Renal pelvis (tissue), 4 donors: ENCODE results near the gene FBXO3. TPM values are rescaled to one million over a fixed set of nuclear protein-coding genes. Genes with fewer than 3 reads are reported as not detected.

Source experiments
- DNase-seq: peaks from one replicate; pipeline ENCODE4 v3.0.0-alpha.2; 2013
- polyA plus RNA-seq, 3 donors: library from polyadenylated mRNA; unstranded; fragments of 120-200 nt; gene quantifications; one replicate each; pipeline ENCODE4 v1.2.1, GENCODE V29; 2013; ENCODE audit not compliant: insufficient read length in 3 of 3

FBXO3 gene
- polyA plus RNA-seq, 3 donors: 48.4 to 61.6 (median 52.5) TPM

DNA sequence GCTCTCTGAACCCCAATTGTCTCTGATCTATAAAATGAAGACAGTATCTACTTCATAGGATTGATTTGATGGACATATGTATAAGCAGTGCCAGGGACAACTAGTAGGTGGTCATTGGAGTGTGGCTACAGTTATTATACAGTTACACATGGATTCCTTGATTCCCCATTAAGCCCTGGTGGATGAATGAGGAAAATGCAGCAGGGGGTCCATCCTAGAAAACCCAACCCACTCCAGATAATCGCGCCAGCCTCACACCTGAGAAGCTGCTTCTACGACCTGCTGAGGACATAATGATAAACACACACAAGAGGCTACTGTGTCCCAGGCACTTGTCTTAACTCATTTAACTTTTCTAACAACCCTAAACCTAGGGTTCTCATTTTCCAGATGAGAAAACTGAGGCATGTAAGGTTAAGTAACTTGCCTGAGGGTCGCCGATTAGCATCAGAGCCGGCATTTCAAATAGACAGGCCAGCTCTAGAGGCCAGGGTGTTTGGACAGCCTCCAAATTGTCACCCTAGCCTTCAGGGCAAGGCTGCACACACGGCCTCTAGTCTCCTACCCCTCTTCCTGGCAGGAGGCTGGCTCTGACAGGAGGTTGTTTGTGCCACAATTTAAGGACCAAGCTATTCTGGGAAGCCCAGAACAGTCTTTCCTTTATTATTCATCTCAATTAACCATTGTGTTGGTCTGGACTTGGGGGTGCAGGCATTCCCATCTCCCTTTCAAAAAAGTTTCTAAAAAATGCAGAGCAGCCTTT is 69.9 kb downstream of the FBXO3 start:
- DNase-seq: no peak

DNA sequence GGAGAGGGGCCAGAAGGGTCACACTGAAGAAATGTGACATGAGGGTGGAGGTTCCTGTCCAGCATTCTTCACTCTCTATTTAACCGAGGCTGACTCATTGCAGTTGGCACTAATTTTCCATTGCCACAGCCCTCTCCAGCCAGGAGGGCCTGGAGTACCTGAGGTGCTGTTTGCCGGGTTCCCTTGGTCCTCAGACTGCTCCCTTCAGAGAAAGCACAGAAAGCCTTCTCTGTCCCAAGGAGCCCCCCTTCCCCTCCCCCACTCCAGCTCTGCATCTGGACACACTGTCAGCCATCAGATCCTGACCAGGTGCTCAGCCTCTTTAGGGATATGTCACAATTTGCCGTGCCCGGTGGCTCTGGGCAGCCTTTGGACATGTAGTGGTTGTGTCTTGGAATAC is 70.5 kb downstream of the FBXO3 start:
- no peak for DNase-seq

DNA sequence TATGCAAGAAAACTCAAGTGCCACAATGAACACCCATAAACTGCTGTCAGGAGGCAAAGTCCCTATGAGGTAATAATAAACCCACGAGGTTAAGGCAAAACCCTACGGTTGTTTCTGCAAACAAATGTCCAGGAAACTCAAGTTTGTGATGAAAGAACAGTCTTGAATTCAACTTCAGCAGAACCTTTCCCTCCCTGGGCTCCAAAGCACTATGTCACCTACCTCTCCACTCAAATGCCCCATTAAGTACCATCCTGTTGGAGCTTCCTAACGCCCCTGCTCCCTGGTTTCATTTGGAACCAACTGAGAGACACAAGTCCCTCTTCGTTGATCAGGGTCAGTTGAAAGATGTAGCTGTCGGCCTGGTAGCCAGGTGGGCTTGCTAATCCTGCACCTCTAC is 71.1 kb downstream of the FBXO3 start:
- no peak for DNase-seq

DNA sequence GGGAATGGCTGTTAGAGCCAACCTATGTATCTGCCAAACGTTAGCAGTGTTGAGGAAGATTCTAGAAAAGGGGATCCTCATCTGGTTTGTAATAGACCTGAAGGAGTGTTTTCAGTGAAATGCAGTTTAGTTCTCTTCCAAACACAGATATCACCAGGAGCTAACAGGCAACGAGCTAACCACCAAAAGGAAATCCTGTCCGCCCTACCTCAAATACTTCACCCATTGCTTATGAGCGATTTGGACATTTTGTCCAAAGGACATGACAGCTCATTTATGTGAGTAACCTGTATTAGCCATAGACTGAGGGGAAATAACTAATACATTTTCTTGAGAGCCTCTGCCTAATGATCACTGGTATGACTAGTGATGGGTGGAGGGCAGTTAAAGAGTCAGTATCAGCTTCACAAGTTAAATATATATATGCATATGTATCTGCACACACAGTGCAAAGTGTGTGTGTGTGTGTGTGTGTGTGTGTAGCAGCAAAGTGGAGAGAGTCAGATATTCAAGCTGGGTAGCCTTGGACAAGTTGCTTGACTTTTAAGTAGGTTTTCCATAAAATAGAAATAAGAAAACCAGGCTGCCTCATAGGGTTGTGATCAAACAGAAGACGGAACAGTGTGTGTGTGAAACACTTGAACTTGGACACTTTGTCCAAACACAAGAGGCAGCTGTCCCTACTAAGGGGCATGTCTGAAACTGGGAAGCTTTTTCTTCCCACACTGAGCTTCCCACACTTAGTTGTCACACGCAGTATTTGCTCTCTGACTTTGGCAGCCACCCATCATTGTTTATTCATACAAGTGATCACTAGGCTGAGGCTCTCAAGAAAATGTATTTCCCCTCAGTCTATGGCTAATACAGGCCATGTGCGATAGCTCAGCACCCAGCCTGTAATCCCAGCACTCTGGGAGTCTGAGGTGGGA is 72.8 kb downstream of the FBXO3 start:
- no peak for DNase-seq

DNA sequence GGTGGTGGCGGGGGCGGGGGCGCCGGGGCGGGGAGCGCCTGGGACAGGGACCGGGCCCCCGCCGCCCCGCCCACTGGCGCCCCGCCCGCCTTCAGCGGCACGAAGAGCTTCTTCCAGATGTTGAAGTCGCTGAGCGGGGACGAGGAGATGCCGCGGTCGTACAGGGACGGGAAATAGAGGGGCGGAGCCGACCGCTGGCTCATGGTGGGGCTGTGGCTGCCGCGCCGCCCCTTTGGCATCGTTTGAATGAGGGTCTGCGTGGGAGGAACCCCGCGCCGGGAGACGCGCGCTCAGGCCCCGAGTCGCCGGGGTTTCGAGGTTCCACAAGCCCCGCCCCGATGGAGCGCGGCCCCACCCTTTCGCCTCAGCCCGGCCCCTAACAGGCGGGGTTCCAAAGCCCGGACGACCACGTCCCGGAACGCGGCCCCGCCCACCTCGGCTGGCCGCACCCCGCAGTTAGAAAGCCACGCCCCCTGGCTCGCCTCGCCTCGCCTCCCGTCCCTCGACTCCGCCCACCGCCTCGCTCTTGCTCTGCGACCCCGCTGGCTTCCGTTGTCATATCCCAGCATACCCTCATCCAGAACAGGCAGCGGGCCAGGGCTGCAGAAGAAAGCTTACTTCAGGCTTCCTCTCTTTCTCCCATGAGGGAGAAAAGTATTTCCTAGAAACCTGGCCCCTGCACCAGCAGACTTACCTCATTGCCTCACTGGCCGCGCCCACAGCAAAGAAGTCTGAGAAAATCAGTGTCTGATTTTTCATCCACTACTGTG is 73.6 kb downstream of the FBXO3 start, which contains the start of gene C11orf91:
Gene C11orf91 (minus strand): TSS at position 325 of the 770 bp plus-strand sequence. CDS start 86 bp downstream, at position 239.
- peak; percentile 93 for DNase-seq

DNA sequence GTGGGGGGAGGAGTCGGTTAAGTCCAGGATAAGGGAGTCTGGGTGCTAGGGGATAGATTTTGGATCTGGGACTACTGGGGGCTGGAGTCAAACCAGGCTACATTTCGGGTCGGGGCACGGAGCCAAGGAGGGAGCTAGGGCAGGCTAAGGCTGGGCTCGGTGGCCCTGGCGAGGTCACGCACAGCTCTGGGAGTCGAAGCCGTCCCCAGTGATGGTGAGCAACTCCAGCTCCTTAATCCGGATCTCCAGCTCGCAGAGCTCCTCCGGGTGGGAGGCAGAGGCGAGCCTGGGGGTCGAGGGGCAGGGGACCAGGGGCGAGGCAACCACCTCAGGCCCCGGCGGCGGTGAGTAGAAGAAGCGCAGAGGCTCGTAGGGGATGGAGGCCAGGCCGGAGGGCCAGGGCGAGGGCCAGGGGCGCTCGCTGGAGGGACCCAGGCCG is 74.2 kb downstream of the FBXO3 start:
- DNase-seq: no peak

DNA sequence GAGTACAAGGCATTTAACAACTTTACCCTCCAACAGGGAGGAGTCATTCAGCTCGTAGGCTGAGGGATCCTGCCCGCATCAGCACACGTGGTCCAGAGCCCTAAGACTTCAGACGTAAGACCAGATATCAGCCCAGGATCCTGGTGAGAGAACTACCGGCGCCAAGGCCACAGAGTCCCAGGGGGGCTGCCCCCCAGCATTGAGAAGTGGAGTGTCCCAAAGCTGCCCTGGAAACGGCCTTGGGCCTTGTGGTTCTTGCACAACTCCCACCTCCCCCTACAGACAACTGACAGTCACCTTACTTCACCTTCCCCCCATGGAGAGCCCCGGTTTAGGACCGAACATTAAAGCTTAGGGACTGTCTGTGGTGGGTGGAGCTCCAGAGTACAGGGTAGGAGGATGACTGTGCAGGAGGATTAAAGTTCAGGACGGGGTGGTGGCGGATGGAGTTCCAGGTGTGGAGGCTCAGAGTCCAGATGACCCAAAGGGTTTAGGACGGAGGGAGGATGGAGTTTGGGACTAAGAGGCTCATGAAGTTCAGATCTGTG is 74.7 kb downstream of the FBXO3 start:
- no peak for DNase-seq

DNA sequence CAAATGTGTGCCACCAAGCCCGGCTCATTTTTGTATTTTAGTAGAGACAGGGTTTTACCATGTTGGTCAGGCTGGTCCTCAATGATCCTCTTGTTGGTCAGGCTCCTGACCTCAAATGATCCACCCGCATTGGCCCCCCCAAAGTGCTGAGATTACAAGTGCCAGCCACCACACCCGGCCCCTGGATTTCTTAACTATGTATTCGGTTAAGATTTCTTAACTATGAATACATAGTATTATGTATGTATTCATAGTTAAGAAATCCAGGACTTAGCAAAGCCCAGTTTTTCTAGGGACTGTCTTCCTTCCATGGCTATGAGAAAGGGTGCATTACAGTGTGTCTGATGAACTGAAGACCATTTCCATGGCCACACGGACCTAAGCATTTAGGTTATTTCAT is 75.4 kb downstream of the FBXO3 start:
- no peak for DNase-seq

DNA sequence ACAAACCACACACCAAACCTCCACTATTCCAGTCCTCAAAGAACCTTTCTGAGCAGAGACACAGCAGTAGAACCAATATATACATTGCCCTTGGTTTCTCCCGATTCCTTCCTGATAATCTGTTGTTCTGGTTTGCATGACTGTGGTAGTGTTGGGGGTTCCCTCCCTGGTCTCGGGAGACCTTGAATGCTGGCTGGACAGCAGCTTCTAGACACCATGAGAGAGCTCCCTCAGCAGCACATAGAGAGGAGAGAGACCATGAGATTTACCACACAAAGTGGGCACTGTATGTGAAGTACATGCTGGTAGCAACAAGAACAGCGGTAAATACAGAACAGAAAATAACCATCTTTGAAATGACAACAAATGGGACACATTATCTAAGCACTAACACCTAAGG is 76.3 kb downstream of the FBXO3 start:
- no peak for DNase-seq

DNA sequence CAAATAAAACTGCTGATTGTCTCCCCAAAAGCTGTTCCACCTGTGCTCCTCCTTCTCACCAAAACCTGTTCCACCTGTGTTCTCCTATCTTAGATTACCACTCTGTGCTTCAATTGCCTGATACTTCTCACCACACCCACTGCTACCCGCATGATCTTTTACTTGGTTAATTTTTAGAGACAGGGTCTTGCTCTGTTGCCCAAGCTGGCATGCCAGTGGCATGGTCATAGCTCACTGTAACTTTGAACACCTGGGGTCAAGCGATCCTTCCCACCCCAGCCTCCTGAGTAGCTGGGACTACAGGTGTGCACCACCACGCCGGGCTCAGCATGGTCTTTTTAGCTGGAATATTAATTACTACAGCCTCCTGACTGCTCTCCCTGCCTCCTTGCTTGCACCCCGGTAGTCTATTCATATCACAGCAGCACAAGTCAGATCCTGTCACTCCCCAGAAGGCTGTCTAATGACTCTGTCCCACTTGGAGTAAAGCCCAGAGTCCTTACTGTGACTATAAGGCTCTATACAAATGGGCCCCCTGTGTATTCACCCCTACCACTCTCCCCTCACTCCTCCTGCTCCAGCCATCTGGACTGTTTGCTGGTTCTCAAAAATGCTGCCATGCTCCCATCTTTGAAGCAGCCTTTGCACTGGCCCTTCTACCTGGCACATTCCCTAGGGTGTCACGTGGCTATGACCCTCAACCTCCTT is 77.2 kb downstream of the FBXO3 start:
- no peak for DNase-seq

DNA sequence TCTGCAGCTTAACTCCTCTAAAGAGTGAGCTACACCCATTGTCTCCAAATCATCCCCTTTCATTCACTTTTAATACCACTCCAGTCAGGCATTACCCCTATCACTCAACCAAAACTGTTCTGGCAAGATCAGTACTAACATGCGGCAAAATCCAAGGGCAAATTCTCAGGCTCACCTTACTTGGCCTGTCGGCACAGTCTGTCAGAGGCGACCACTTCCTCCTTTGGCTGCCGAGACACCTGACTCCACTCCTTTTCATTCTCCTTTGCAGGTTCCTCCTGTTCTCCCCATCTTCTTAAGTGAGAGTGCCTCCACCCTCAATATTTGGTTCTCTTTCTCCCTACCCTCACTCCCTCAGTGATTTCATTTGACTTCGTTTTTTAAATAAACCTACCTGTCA is 77.9 kb downstream of the FBXO3 start:
- DNase-seq: no peak

DNA sequence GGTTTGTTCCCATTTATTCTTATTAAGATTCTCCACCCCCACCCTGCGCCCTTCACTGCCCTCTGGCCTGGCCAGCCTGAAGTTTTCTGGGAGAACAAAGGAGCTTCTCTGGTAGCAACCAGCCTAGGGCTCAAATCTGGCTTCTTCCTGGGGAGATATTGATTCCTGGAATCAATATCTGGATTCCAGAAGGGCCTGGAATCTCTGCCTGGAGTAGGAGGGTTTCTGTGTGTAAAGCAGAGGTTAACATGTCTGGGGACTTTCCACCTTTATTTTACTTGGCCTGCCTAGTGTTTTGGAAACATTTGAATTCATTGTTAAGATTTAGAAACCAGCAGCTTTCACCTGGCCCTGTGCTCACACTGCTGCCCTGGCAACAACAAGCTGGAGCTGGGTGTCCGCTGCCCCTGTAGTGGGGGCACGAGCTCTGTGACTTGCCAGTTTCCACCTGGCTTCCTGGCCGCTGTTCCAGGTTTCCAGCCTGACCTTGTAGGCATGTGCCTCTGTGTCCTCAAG is 79.2 kb downstream of the FBXO3 start:
- DNase-seq: no peak

DNA sequence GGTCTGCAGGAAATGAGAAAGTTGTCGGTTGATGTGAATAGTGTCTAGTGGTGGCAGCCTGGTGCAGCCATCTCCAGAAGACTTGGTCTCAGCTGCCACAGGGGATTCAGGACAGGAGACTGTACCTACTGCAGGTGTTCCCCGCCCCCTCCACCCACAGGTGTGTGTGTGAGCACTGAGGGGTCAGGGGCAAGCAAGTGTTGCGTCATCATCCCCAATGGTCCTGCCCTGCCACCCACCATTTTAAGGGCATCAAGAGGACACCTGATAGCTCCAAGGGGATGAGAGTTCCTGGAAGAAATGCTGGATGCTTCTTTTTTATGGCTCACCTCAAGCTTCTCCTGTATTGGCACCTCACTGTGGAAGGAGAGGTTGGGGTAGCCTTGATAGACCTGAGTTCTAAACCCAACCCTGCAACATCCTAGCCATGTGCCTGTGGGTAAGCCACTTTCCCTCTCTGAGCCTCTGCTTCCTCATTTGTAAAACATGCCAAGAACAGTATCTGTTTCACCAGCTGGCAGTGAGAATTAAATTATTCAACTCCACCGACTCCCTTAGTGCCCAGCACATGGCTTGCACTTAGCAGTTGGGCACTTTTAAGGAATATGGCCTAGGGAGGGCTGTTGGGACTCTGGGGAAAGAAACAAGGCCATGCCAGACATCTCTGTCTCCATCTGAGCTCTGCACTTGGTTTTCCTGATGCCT is 79.8 kb downstream of the FBXO3 start:
- DNase-seq: no peak

DNA sequence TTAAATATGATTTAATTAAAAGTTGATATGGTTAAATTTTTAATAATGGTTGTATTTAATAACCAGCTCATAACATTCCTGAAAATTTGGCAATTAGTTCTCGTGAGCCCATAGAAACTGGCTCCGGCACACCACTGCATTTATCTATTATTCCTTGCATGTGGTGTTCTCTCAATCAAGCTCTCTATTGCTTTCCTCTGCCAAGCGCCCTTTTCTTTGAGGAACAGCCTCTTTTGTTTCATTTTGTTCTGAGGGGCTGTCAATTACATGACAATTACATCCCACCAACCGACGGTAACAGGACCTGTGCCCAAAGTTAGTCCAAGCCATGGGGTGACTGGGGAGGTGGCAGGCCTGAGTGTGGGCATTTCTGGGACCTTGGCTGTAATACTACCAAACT is 81.8 kb downstream of the FBXO3 start:
- no peak for DNase-seq

DNA sequence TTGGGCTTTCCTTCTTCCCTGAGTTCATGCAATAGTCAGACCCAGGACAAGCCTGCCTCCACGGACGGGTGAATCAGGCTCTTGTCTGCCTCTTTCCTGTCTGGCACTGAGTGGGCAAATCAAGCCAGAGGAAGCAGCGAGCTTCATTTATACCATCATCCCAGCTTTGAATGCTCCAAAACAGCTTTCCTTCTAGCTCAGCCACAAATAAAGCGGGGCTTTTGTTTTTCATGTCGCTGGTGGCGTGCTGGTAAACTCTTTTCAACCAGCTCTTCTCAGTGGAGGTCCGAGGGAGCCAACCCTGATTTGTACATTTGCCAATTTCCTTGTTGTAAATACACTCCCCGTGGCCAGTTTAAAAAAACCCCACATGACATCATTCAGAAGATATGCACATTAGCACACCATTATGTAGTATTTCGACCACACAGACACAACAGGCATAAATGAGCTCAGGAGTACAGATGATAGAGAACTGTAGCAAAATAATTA is 82.3 kb downstream of the FBXO3 start:
- DNase-seq: peak; percentile 76

DNA sequence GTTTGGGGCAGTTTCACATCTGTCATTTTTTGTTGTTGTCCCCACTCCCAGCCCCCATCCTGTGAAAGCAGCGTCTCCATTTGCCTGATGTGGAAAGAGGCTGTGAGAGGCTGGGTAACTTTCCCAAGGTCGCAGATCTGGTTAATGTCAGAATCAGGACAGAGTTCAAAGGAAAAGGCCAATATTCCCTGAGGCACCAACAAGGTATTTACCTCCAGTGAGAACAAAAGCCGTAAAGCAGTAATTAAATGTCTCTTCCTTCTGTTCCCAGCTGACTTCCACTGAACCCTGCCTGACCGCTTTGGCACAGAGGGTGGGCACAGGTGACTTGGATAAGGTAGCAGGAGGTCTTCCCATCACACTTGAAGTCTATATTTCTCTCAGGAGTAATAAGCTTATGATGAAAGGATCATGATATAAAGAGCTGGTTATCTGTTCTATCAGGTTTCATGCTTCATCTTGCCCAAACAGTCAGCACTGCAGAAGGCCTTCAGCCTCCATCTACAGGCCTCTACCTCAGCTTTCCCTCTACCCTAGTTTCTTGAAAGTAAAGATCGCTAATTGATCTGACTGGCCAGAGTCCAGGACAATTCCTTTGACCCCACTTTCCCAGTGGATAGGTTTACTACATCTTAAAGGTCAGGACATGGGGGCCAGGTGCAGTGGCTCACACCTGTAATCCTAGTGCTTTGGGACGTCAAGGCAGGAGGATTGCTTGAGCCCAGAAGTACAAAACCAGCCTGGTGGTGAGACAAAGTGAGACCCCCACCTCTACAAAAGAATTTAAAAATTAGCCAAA is 83.1 kb downstream of the FBXO3 start:
- no peak for DNase-seq
